Type B pancreatic cell (in vitro differentiated cells): Measurements from ENCODE around the gene PRM1. TPM values are rescaled to one million over a fixed set of nuclear protein-coding genes. Genes with fewer than 3 reads are reported as not detected.
A peak's percentile ranks its signal among the peaks of the same experiment; 100 is the strongest.

Experiments used
- DNase-seq: peaks from one replicate; pipeline ENCODE4 v3.0.0; 2021; ENCODE audit warnings: mixed read lengths; ENCODE audit not compliant: unreplicated experiment; ENCODE audit errors: extremely low spot score
- H3K27ac Mint-ChIP-seq: 2 replicates; pipeline ENCODE4 v1.8.0; 2021; ENCODE audit warnings: mild to moderate bottlenecking, mixed read lengths
- H3K27me3 Mint-ChIP-seq: 2 replicates; pipeline ENCODE4 v1.8.0; 2021; ENCODE audit warnings: mixed read lengths
- H3K36me3 Mint-ChIP-seq: 2 replicates; pipeline ENCODE4 v1.8.0; 2021; ENCODE audit warnings: mixed read lengths
- H3K4me1 Mint-ChIP-seq: one replicate; pipeline ENCODE4 v1.8.0; 2021; ENCODE audit warnings: mixed read lengths; ENCODE audit not compliant: unreplicated experiment
- H3K4me3 Mint-ChIP-seq: 2 replicates; pipeline ENCODE4 v1.8.0; 2021; ENCODE audit warnings: mild to moderate bottlenecking, mixed read lengths
- H3K9me3 Mint-ChIP-seq: 2 replicates; pipeline ENCODE4 v1.8.0; 2021; ENCODE audit warnings: mixed read lengths
- CTCF ChIP-seq: fragments of 200-600 bp; sonication (generic); conservative IDR thresholded peaks from 2 replicates; pipeline ENCODE4 v1.5.0; 2021; ENCODE audit warnings: antibody characterized with exemption, mild to moderate bottlenecking
- total RNA-seq: library from RNA; stranded (reverse); gene quantifications from 2 replicates; pipeline ENCODE4 v1.2.1, GENCODE V29; 2021; ENCODE audit warnings: low replicate concordance

The PRM1 gene
- total RNA-seq, 1 donor from 2014 or later, result not detected

- peak overlapping the region; percentile 34 for H3K4me3 Mint-ChIP-seq
- H3K27ac Mint-ChIP-seq, result peak overlapping the region; percentile 58
Observed at GRCh38 chr16:11296706-11297491, 15.8 kb upstream of the PRM1 start.

GRCh38 chr16:11296351-11296705 lies 15.2 kb upstream of the PRM1 start:
- no peak for TF ChIP-seq CTCF
- Mint-ChIP-seq H3K9me3 (no peaks in the 10 kb centered on the region), H3K4me1 (peaks cover 26% of the 10 kb centered on the region), H3K36me3 (no peaks in the 10 kb centered on the region), H3K27me3 (no peaks in the 10 kb centered on the region), H3K27ac (peak overlapping the region; percentile 58), H3K4me3 (no peak overlapping the region)
- no peak for DNase-seq

More at GRCh38 chr16:11296706-11297491, 15.8 kb upstream of the PRM1 start:
- TF ChIP-seq CTCF, result no peak
- no peaks in the 10 kb centered on the region for H3K36me3 Mint-ChIP-seq
- no peaks in the 10 kb centered on the region for H3K27me3 Mint-ChIP-seq
- peaks cover 22% of the 10 kb centered on the region for H3K4me1 Mint-ChIP-seq
- no peaks in the 10 kb centered on the region for H3K9me3 Mint-ChIP-seq
- DNase-seq, result no peak

- H3K4me1 Mint-ChIP-seq, result peaks cover 32% of the 10 kb centered on the region
- H3K27ac Mint-ChIP-seq, result no peak overlapping the region
- no peak for DNase-seq
Observed at GRCh38 chr16:11295672-11296071, 14.5 kb upstream of the PRM1 start.

GRCh38 chr16:11292076-11292748 lies 11.1 kb upstream of the PRM1 start:
- no peak for TF ChIP-seq CTCF
- Mint-ChIP-seq H3K9me3 (peaks cover 7% of the 10 kb centered on the region), H3K4me1 (peaks cover 30% of the 10 kb centered on the region), H3K27ac (no peak overlapping the region), H3K27me3 (no peaks in the 10 kb centered on the region), H3K4me3 (no peak overlapping the region), H3K36me3 (no peaks in the 10 kb centered on the region)
- no peak for DNase-seq

More at GRCh38 chr16:11295672-11296071, 14.5 kb upstream of the PRM1 start:
- no peak for TF ChIP-seq CTCF
- Mint-ChIP-seq H3K9me3 (no peaks in the 10 kb centered on the region), H3K27me3 (no peaks in the 10 kb centered on the region), H3K36me3 (no peaks in the 10 kb centered on the region), H3K4me3 (no peak overlapping the region)

- no peaks in the 10 kb centered on the region for H3K36me3 Mint-ChIP-seq
- TF ChIP-seq CTCF, result no peak
- peak overlapping the region; percentile 33 for H3K27ac Mint-ChIP-seq
- no peak for DNase-seq
- no peaks in the 10 kb centered on the region for H3K27me3 Mint-ChIP-seq
- H3K9me3 Mint-ChIP-seq, result peaks cover 7% of the 10 kb centered on the region
- peaks cover 21% of the 10 kb centered on the region for H3K4me1 Mint-ChIP-seq
- H3K4me3 Mint-ChIP-seq, result no peak overlapping the region
Observed at GRCh38 chr16:11291091-11291703, 10.1 kb upstream of the PRM1 start.
